Measurements from ENCODE around the gene KIRREL3.

KIRREL3 gene

DNA sequence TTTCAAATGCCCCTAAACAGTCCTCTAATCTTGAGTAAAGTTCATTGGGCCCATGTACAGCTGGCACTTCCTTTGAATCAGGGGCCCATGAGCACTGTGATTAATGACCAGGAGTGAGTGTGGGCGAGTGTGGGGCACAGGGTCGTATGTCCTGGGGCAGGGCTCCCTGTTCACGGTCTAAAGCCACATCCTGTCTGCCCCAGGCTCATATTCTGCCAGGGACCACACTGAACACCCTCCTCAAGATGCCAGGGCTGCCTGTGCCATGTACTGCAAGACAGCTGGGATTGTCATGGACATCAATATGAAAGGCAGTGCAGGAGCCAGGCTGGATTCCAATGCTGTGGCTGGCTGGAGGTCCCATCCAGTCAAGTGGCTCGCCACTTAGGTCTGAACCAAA, 130.5 kb downstream of the KIRREL3 start:
- H3K4me3 ChIP-seq (ENCODE audit: control insufficient read depth, low read depth, low read length), result no peak overlapping the region
- DNase-seq (ENCODE audit: low read depth), result no peak
- no peak for TF ChIP-seq CTCF (IDR thresholded peaks at IDR 0.05; ENCODE audit: control insufficient read depth, insufficient read depth, low read depth, low read length, missing control alignments)

DNA sequence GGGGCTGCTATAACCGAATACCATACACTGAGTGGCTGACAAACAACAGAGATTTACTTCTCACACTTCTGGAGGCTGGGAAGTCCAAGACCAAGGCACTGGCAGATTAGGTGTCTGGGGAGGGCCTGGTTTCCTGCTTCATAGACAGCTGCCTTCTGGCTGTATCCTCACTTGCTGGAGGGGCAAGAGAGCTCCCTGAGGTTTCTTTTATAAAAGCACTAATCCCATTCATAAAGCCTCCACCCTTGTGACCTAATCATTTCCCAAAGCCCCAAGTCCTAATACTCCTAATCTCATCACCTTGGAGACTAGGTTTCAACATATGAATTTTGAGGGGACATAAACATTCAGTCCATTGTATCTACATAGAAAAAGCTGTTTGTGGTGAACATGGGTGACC, 131.8 kb downstream of the KIRREL3 start:
- no peak for TF ChIP-seq CTCF (IDR thresholded peaks at IDR 0.05; ENCODE audit: control insufficient read depth, insufficient read depth, low read depth, low read length, missing control alignments)
- DNase-seq (ENCODE audit: low read depth), result no peak
- H3K4me3 ChIP-seq (ENCODE audit: control insufficient read depth, low read depth, low read length), result no peak overlapping the region

- no peak overlapping the region for H3K4me3 ChIP-seq (ENCODE audit: control insufficient read depth, low read depth, low read length)
- no peak for DNase-seq (ENCODE audit: low read depth)
- no peak for TF ChIP-seq CTCF (IDR thresholded peaks at IDR 0.05; ENCODE audit: control insufficient read depth, insufficient read depth, low read depth, low read length, missing control alignments)
These were observed 135.6 kb downstream of the KIRREL3 start for GRCh38 chr11:126864934-126865333.

- no peak for DNase-seq (ENCODE audit: low read depth)
- no peak overlapping the region for H3K4me3 ChIP-seq (ENCODE audit: control insufficient read depth, low read depth, low read length)
- no peak for TF ChIP-seq CTCF (IDR thresholded peaks at IDR 0.05; ENCODE audit: control insufficient read depth, insufficient read depth, low read depth, low read length, missing control alignments)
These were observed 137.1 kb downstream of the KIRREL3 start for GRCh38 chr11:126863294-126863997.

- no peak for TF ChIP-seq CTCF (IDR thresholded peaks at IDR 0.05; ENCODE audit: control insufficient read depth, insufficient read depth, low read depth, low read length, missing control alignments)
- H3K4me3 ChIP-seq (ENCODE audit: control insufficient read depth, low read depth, low read length), result no peak overlapping the region
- DNase-seq (ENCODE audit: low read depth), result no peak
These were observed 137.8 kb downstream of the KIRREL3 start for GRCh38 chr11:126862664-126863243.

DNA sequence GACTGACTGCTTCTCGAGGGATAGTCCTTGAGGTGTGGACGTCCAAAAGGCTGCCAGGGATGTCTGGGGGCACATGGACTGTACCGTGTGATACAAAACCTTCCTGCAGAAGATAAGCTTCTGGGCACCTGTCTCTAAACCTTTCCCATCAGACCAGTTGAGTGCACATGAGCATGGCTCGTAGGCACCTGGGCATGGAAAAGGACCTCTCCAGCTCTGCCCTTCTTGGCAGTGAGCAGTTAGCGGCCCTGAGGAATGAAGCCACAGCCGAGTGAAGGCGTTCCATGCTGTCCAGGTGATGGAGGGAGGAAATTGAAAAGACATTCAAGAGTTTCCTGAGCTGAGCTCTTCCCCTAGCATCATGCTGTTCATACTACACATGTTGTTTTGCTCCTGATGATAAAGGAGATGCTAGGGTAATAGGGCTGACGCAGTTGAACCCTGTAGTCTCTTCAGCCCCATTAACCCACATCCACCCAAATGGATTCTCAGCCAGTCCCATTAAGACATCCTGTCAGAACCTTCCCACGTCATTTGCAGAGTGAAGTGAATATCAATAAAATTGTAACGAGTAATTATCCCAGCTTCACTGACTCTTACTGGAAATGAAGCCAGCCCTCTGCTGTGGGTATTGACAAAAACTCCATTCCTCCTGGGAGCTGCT, 138.6 kb downstream of the KIRREL3 start:
- TF ChIP-seq CTCF (IDR thresholded peaks at IDR 0.05; ENCODE audit: control insufficient read depth, insufficient read depth, low read depth, low read length, missing control alignments), result no peak
- H3K4me3 ChIP-seq (ENCODE audit: control insufficient read depth, low read depth, low read length), result no peak overlapping the region
- DNase-seq (ENCODE audit: low read depth), result no peak
